Measurements from ENCODE around the gene TREML4. TPM values are rescaled to one million over a fixed set of nuclear protein-coding genes. Genes with fewer than 3 reads are reported as not detected.

TREML4 gene
- polyA plus RNA-seq, 1 donor (not counting 4 experiments of a cell fraction or from before 2014, with no cell fraction given): not detected

DNA sequence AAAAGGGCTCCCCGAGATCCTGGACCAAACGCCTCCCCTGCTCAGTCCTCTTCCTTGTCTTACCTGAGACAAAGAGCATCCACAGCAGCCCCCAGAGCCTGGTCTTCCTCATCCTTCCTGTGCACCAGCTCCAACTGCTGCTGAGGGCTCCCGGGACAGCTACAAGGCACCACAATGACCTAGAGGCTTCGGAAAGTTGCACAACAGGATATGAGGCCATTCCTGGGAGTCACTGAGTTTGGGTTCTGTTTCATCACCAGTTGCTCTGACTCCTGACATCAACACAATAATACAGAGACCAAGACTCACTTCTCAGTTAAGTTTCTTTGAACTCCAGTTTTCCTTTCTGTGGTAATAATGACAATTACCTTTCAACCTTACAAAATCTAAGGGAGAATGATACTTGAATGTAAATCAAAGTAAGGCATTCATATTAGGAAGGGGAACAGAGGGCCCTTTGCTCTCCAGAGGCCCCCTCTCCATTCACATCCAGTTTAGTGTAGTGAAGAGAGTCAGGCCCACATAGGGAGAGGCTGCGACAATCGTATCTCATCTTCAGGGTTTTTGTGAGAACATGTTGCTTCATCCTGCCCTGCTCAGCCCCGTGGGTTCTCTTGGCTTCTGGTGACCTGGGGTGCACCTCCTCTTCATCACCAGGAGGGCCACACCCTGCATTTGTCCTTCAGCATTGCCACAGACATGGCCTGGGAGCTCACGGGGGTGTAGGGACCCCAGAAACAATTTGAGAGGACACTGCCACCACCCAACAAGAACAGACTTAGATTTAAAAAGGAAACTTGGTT is 58.6 kb downstream of the TREML4 start, which contains the start of gene TREM1:
TSS of gene TREM1 (minus strand) at position 139 of the 803 bp plus-strand sequence. CDS start at position 112, 27 bp downstream.
- no peak for DNase-seq (ENCODE audit: low read depth, low spot score)

DNA sequence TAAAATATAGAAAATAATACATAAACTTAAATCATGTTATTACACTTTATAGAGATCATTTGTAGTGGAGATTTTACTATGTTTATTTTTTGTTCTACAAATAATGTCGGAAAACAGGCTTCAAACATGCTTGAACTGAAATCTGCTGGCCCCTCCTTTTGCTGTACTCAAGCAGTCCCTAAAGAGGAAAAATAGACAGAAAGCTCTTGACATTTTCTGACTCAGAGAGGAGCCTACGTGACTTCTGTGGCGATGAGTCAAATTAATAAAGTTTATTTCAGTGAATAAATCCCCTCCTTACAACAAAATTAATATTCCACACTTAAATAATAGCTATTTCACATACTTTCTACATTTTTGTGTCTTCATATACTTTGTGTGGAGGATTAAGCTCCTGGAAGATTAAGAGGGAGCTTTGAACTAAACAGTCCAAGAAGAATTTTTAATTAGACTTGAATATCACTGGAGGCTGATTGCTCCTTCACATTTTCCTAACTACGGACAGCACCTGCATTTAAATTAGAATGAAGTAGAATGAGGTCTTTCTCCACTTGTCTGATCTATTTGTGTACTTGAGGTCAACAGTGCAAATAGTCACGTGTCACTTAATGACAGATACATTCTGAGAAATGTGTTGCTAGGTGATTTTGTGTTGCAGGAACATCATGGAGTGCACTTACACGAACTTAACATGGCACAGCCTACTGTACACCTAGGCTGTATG is 60.0 kb downstream of the TREML4 start:
- no peak overlapping the region for H3K4me2 ChIP-seq (ENCODE audit: control insufficient read depth, extremely low read depth, insufficient read depth, low read depth, low read length)
- FAIRE-seq (no peak), DNase-seq (ENCODE audit: low read depth, low spot score) (no peak)
- no peaks in the 10 kb centered on the region for H4K20me1 ChIP-seq (ENCODE audit: control insufficient read depth, extremely low read depth, insufficient read depth, low read length)
- TF ChIP-seq, protein P1, sequence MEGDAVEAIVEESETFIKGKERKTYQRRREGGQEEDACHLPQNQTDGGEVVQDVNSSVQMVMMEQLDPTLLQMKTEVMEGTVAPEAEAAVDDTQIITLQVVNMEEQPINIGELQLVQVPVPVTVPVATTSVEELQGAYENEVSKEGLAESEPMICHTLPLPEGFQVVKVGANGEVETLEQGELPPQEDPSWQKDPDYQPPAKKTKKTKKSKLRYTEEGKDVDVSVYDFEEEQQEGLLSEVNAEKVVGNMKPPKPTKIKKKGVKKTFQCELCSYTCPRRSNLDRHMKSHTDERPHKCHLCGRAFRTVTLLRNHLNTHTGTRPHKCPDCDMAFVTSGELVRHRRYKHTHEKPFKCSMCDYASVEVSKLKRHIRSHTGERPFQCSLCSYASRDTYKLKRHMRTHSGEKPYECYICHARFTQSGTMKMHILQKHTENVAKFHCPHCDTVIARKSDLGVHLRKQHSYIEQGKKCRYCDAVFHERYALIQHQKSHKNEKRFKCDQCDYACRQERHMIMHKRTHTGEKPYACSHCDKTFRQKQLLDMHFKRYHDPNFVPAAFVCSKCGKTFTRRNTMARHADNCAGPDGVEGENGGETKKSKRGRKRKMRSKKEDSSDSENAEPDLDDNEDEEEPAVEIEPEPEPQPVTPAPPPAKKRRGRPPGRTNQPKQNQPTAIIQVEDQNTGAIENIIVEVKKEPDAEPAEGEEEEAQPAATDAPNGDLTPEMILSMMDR (optimal IDR thresholded peaks at IDR 0.05 in 1 of 3, IDR thresholded peaks at IDR 0.05 in 1 of 3, conservative IDR thresholded peaks at IDR 0.05 in 1 of 3; ENCODE audit: extremely low read depth in 1 of 3, insufficient read depth in 2 of 3, low read length in 3 of 3): no peak
- no peak for TF ChIP-seq EZH2 (IDR thresholded peaks at IDR 0.05; ENCODE audit: low read length)
- no peaks in the 10 kb centered on the region for H3K36me3 ChIP-seq (ENCODE audit: control insufficient read depth in 2 of 2, extremely low read depth in 1 of 2, insufficient read depth in 2 of 2, low read length in 2 of 2)
- H3K79me2 ChIP-seq (ENCODE audit: control insufficient read depth, insufficient read depth, low read length): no peaks in the 10 kb centered on the region
- no peak overlapping the region for H3K27ac ChIP-seq (ENCODE audit: control insufficient read depth, insufficient read depth, low read length)
- H3K4me1 ChIP-seq (ENCODE audit: control insufficient read depth, extremely low read depth, insufficient read depth, low read length): peaks cover 2% of the 10 kb centered on the region
- H3K27me3 ChIP-seq (ENCODE audit: control insufficient read depth, extremely low read depth, insufficient read depth, low read length): peaks cover 12% of the 10 kb centered on the region
- no peaks in the 10 kb centered on the region for H3K9me1 ChIP-seq (ENCODE audit: control insufficient read depth, extremely low read depth, insufficient read depth, low read length)
- H3K9ac ChIP-seq (ENCODE audit: control insufficient read depth, extremely low read depth, insufficient read depth, low read length): no peak overlapping the region
- H3K9me3 ChIP-seq (ENCODE audit: control insufficient read depth, low read depth, low read length): no peaks in the 10 kb centered on the region
- dilution Hi-C loops (cut with MboI; ENCODE audit: extremely low pct_ligation_motif_present, low sequenced_read_pairs): no loop called here
- H2AFZ ChIP-seq (ENCODE audit: control insufficient read depth, low read length): no peak overlapping the region
- H3K4me3 ChIP-seq (ENCODE audit: control insufficient read depth in 2 of 3, extremely low read depth in 1 of 3, insufficient read depth in 2 of 3, low read depth in 1 of 3, low read length in 3 of 3): no peak overlapping the region

More for the DNA sequence above, 58.6 kb downstream of the TREML4 start, which contains the start of gene TREM1:
- no peak within 1 kb of the TSS for H3K4me2 ChIP-seq (ENCODE audit: control insufficient read depth, extremely low read depth, insufficient read depth, low read depth, low read length)
- no peaks in the 10 kb centered on the region for H3K9me1 ChIP-seq (ENCODE audit: control insufficient read depth, extremely low read depth, insufficient read depth, low read length)
- H3K36me3 ChIP-seq (ENCODE audit: control insufficient read depth in 2 of 2, extremely low read depth in 1 of 2, insufficient read depth in 2 of 2, low read length in 2 of 2): no peaks in the 10 kb centered on the region
- no peaks in the 10 kb centered on the region for H3K9me3 ChIP-seq (ENCODE audit: control insufficient read depth, low read depth, low read length)
- H2AFZ ChIP-seq (ENCODE audit: control insufficient read depth, low read length): no peak within 1 kb of the TSS
- H3K4me3 ChIP-seq (ENCODE audit: control insufficient read depth in 2 of 3, extremely low read depth in 1 of 3, insufficient read depth in 2 of 3, low read depth in 1 of 3, low read length in 3 of 3): no peak within 1 kb of the TSS
- dilution Hi-C loops (cut with MboI; ENCODE audit: extremely low pct_ligation_motif_present, low sequenced_read_pairs): no loop called here
- no peak within 1 kb of the TSS for H3K9ac ChIP-seq (ENCODE audit: control insufficient read depth, extremely low read depth, insufficient read depth, low read length)
- H3K27ac ChIP-seq (ENCODE audit: control insufficient read depth, insufficient read depth, low read length): no peak within 1 kb of the TSS
- FAIRE-seq: no peak
- peaks cover 12% of the 10 kb centered on the region for H3K27me3 ChIP-seq (ENCODE audit: control insufficient read depth, extremely low read depth, insufficient read depth, low read length)
- TF ChIP-seq EZH2 (IDR thresholded peaks at IDR 0.05; ENCODE audit: low read length): no peak
- TF ChIP-seq, protein P1 (optimal IDR thresholded peaks at IDR 0.05 in 1 of 3, IDR thresholded peaks at IDR 0.05 in 1 of 3, conservative IDR thresholded peaks at IDR 0.05 in 1 of 3; ENCODE audit: extremely low read depth in 1 of 3, insufficient read depth in 2 of 3, low read length in 3 of 3): no peak
- no peaks in the 10 kb centered on the region for H4K20me1 ChIP-seq (ENCODE audit: control insufficient read depth, extremely low read depth, insufficient read depth, low read length)
- no peaks in the 10 kb centered on the region for H3K79me2 ChIP-seq (ENCODE audit: control insufficient read depth, insufficient read depth, low read length)
- H3K4me1 ChIP-seq (ENCODE audit: control insufficient read depth, extremely low read depth, insufficient read depth, low read length): peaks cover 2% of the 10 kb centered on the region

Small RNA genes lying within 50 kb of the gene (small RNA-seq; reads per million reads assigned to genes)
- 0 reads per million in 3 experiments for gene AL391903.2 (ENCODE audit: insufficient read length in 3 of 3, low read depth in 3 of 3, low replicate concordance in 1 of 3)
- gene AL391903.3 (ENCODE audit: insufficient read length in 3 of 3, low read depth in 3 of 3, low replicate concordance in 1 of 3): 0 reads per million in 3 experiments
- gene RNA5SP207 (ENCODE audit: insufficient read length in 3 of 3, low read depth in 3 of 3, low replicate concordance in 1 of 3): 0 to 1.3 (median 0.25) reads per million in 3 experiments

Other genes starting within 250 kb of the TREML4 start
- gene UNC5CL, start 189.1 kb upstream of the TREML4 start, polyA plus RNA-seq: 0.23 to 0.50 TPM (median 0.34 TPM) in 3 replicates
- not detected in 3 replicates for gene TSPO2, start 185.9 kb upstream of the TREML4 start, polyA plus RNA-seq
- gene APOBEC2, start 175.1 kb upstream of the TREML4 start, polyA plus RNA-seq: 0.05 TPM in 1 of 3 replicates, not detected in the others
- 12.7 to 20.3 TPM (median 13.1 TPM) in 3 replicates for gene OARD1, start 156.0 kb upstream of the TREML4 start, polyA plus RNA-seq
- 13.6 to 22.1 TPM (median 17.1 TPM) in 3 replicates for gene NFYA, start 155.4 kb upstream of the TREML4 start, polyA plus RNA-seq
- 0.26 to 0.73 TPM (median 0.51 TPM) in 3 replicates for gene TREML1, start 74.0 kb upstream of the TREML4 start, polyA plus RNA-seq
- 1.9 to 32.6 TPM (median 4.0 TPM) in 3 replicates for gene TREM2, start 65.2 kb upstream of the TREML4 start, polyA plus RNA-seq
- 0.03 to 0.08 TPM (median 0.03 TPM) in 3 replicates for gene TREML2, start 27.2 kb upstream of the TREML4 start, polyA plus RNA-seq
- not detected in 3 replicates for gene TREM1, start 58.3 kb downstream of the TREML4 start, polyA plus RNA-seq
- gene NCR2, start 107.3 kb downstream of the TREML4 start, polyA plus RNA-seq: not detected in 3 replicates

All from keratinocyte (primary cell).